HEK293 (cell line): Measurements from ENCODE around the gene CPN2.

Experiments used
- CTCF ChIA-PET: fragments of 350-600 bp; formaldehyde crosslinking; extraction: SDS; loops from one replicate; lab custom pipeline; 2021; ENCODE audit warnings: antibody characterized with exemption; lab: Yijun Ruan, JAX
- POLR2A ChIA-PET: fragments of 300-600 bp; formaldehyde crosslinking; extraction: SDS; loops from one replicate; lab custom pipeline; 2020; ENCODE audit warnings: antibody characterized with exemption, inconsistent platforms; lab: Yijun Ruan, JAX
- H3K27ac ChIP-seq: fragments of 200-500 bp; sonication (Bioruptor generic); 2 replicates; pipeline ENCODE4 v1.5.1; 2014; ENCODE audit warnings: low read depth, low read length, control low read depth, inconsistent platforms; ENCODE audit errors: extremely low read depth
- H3K36me3 ChIP-seq, 2 experiments: fragments of 200-500 bp in 1 of 2; sonication (Bioruptor generic) in 1 of 2; 1 replicate in 1 of 2; 2 replicates in 1 of 2; pipeline ENCODE4 v1.5.1; 2014 to 2017; ENCODE audit warnings: inconsistent platforms in 2 of 2, low read length in 2 of 2; ENCODE audit not compliant: control insufficient read depth in 2 of 2, insufficient read depth in 1 of 2
- H3K4me1 ChIP-seq: fragments of 200-500 bp; sonication (Bioruptor generic); 2 replicates; pipeline ENCODE4 v1.5.1; 2014; ENCODE audit warnings: mild to moderate bottlenecking, low read length, inconsistent platforms; ENCODE audit not compliant: control insufficient read depth, insufficient read depth
- H3K4me3 ChIP-seq: 2 replicates; pipeline ENCODE4 v1.5.1; 2011; ENCODE audit warnings: low read depth, mild to moderate bottlenecking, control low read depth, low read length, moderate library complexity
- H3K9me3 ChIP-seq: fragments of 200-500 bp; sonication (Bioruptor generic); 2 replicates; pipeline ENCODE4 v1.5.1; 2014; ENCODE audit warnings: low read depth, low read length, inconsistent platforms; ENCODE audit not compliant: control insufficient read depth, insufficient read depth
- KLF1 ChIP-seq: fragments of 450-650 bp; formaldehyde crosslinking; IDR thresholded peaks from 2 replicates; pipeline ENCODE4 v1.5.1; 2016; ENCODE audit warnings: missing biosample characterization, missing genetic modification characterization
- WT1 ChIP-seq: fragments of 450-650 bp; formaldehyde crosslinking; IDR thresholded peaks from 2 replicates; pipeline ENCODE4 v1.5.1; 2016; ENCODE audit warnings: missing biosample characterization, missing genetic modification characterization
- ZFP41 ChIP-seq: fragments of 450-650 bp; formaldehyde crosslinking; IDR thresholded peaks from 2 replicates; pipeline ENCODE4 v1.5.1; 2016; ENCODE audit warnings: missing biosample characterization, missing genetic modification characterization, borderline replicate concordance
- ZFP69B ChIP-seq: fragments of 450-650 bp; formaldehyde crosslinking; IDR thresholded peaks from 2 replicates; pipeline ENCODE4 v1.5.1; 2016; ENCODE audit warnings: missing biosample characterization, missing genetic modification characterization
- ZNF202 ChIP-seq: fragments of 450-650 bp; formaldehyde crosslinking; IDR thresholded peaks from 2 replicates; pipeline ENCODE4 v1.5.1; 2016; ENCODE audit warnings: missing biosample characterization, missing genetic modification characterization, borderline replicate concordance
- ZNF211 ChIP-seq: fragments of 450-650 bp; formaldehyde crosslinking; IDR thresholded peaks from 2 replicates; pipeline ENCODE4 v1.5.1; 2016; ENCODE audit warnings: low read depth, missing biosample characterization, missing genetic modification characterization
- ZNF341 ChIP-seq: fragments of 450-650 bp; formaldehyde crosslinking; IDR thresholded peaks from 2 replicates; pipeline ENCODE4; 2016; ENCODE audit warnings: low read depth, missing biosample characterization, missing genetic modification characterization
- ZNF404 ChIP-seq: fragments of 450-650 bp; formaldehyde crosslinking; IDR thresholded peaks from 2 replicates; pipeline ENCODE4 v1.5.1; 2017; ENCODE audit warnings: missing biosample characterization, missing genetic modification characterization
- ZNF510 ChIP-seq: fragments of 450-650 bp; formaldehyde crosslinking; IDR thresholded peaks from 2 replicates; pipeline ENCODE4 v1.5.1; 2018; ENCODE audit warnings: mild to moderate bottlenecking, missing genetic modification characterization, missing biosample characterization; ENCODE audit not compliant: insufficient replicate concordance
- ZNF544 ChIP-seq: fragments of 450-650 bp; formaldehyde crosslinking; IDR thresholded peaks from 2 replicates; pipeline ENCODE4 v1.5.0; 2017; ENCODE audit warnings: missing biosample characterization, missing genetic modification characterization
- ZNF560 ChIP-seq: fragments of 450-650 bp; formaldehyde crosslinking; IDR thresholded peaks from 2 replicates; pipeline ENCODE4 v1.5.1; 2017; ENCODE audit warnings: missing biosample characterization, missing genetic modification characterization, borderline replicate concordance
- ZNF621 ChIP-seq: fragments of 450-650 bp; formaldehyde crosslinking; IDR thresholded peaks from 2 replicates; pipeline ENCODE4 v1.5.1; 2017; ENCODE audit warnings: missing biosample characterization, missing genetic modification characterization
- ZNF660 ChIP-seq: fragments of 450-650 bp; IDR thresholded peaks from 2 replicates; pipeline ENCODE4 v1.5.1; 2018; ENCODE audit warnings: missing biosample characterization, mild to moderate bottlenecking, missing genetic modification characterization
- ZNF777 ChIP-seq: fragments of 450-650 bp; formaldehyde crosslinking; IDR thresholded peaks from 2 replicates; pipeline ENCODE4 v1.5.1; 2017; ENCODE audit warnings: missing biosample characterization, missing genetic modification characterization, borderline replicate concordance
- TF ChIP-seq, protein P1 (sequence below): fragments of 450-650 bp; formaldehyde crosslinking; IDR thresholded peaks from 2 replicates; pipeline ENCODE4 v1.5.1; 2016; ENCODE audit warnings: missing biosample characterization, missing genetic modification characterization
- TF ChIP-seq, protein P2 (sequence below): fragments of 450-650 bp; formaldehyde crosslinking; IDR thresholded peaks from 2 replicates; pipeline ENCODE4 v1.5.1; 2016; ENCODE audit warnings: missing biosample characterization, missing genetic modification characterization
- TF ChIP-seq, protein P3 (sequence below): fragments of 450-650 bp; formaldehyde crosslinking; IDR thresholded peaks from 2 replicates; pipeline ENCODE4; 2016; ENCODE audit warnings: missing biosample characterization, missing genetic modification characterization
- TF ChIP-seq, protein P4 (sequence below): fragments of 450-650 bp; formaldehyde crosslinking; IDR thresholded peaks from 2 replicates; pipeline ENCODE4 v1.5.1; 2016; ENCODE audit warnings: missing biosample characterization, missing genetic modification characterization
- TF ChIP-seq, protein P5 (sequence below): fragments of 450-650 bp; formaldehyde crosslinking; IDR thresholded peaks from 2 replicates; pipeline ENCODE4 v1.5.1; 2016; ENCODE audit warnings: missing biosample characterization, missing genetic modification characterization

Gene CPN2

DNA sequence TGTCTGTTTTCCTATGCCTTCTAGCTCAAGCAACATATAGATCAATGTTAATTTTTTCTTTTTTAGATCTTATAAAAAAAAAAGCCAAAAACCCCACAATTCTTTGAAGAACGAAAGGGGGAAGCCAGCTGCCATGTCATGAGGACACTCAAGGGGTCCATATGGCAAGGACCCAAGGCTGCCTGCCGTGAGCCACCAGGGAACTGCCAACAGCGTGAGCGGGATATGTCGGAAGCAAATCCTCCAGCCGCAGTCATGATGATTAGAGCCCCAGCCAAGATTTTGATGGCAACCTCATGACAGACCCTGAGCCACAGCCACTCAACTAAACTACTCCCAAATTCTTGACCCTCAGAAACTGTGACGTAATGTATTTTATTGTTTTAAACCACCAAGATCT lies 41.4 kb upstream of the CPN2 start:
- no peaks in the 10 kb centered on the region for H3K9me3 ChIP-seq
- no peaks in the 10 kb centered on the region for H3K36me3 ChIP-seq
- TF ChIP-seq KLF1, result no peak
- no peak for TF ChIP-seq ZNF211 (tag by site-specific recombination)
- TF ChIP-seq, protein P1, sequence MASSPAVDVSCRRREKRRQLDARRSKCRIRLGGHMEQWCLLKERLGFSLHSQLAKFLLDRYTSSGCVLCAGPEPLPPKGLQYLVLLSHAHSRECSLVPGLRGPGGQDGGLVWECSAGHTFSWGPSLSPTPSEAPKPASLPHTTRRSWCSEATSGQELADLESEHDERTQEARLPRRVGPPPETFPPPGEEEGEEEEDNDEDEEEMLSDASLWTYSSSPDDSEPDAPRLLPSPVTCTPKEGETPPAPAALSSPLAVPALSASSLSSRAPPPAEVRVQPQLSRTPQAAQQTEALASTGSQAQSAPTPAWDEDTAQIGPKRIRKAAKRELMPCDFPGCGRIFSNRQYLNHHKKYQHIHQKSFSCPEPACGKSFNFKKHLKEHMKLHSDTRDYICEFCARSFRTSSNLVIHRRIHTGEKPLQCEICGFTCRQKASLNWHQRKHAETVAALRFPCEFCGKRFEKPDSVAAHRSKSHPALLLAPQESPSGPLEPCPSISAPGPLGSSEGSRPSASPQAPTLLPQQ (tag by site-specific recombination), result no peak
- TF ChIP-seq ZNF404, result no peak
- TF ChIP-seq ZNF341 (tag by site-specific recombination), result no peak
- TF ChIP-seq, protein P2, sequence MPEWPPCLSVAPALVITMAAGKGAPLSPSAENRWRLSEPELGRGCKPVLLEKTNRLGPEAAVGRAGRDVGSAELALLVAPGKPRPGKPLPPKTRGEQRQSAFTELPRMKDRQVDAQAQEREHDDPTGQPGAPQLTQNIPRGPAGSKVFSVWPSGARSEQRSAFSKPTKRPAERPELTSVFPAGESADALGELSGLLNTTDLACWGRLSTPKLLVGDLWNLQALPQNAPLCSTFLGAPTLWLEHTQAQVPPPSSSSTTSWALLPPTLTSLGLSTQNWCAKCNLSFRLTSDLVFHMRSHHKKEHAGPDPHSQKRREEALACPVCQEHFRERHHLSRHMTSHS (tag by site-specific recombination), result no peak
- TF ChIP-seq, protein P3, sequence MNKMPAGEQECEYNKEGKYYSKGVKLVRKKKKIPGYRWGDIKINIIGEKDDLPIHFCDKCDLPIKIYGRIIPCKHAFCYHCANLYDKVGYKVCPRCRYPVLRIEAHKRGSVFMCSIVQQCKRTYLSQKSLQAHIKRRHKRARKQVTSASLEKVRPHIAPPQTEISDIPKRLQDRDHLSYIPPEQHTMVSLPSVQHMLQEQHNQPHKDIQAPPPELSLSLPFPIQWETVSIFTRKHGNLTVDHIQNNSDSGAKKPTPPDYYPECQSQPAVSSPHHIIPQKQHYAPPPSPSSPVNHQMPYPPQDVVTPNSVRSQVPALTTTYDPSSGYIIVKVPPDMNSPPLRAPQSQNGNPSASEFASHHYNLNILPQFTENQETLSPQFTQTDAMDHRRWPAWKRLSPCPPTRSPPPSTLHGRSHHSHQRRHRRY (tag by site-specific recombination), result no peak
- no peak for TF ChIP-seq ZNF560 (tag by site-specific recombination)
- TF ChIP-seq, protein P4, sequence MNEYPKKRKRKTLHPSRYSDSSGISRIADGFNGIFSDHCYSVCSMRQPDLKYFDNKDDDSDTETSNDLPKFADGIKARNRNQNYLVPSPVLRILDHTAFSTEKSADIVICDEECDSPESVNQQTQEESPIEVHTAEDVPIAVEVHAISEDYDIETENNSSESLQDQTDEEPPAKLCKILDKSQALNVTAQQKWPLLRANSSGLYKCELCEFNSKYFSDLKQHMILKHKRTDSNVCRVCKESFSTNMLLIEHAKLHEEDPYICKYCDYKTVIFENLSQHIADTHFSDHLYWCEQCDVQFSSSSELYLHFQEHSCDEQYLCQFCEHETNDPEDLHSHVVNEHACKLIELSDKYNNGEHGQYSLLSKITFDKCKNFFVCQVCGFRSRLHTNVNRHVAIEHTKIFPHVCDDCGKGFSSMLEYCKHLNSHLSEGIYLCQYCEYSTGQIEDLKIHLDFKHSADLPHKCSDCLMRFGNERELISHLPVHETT, result no peak
- TF ChIP-seq ZNF544 (tag by site-specific recombination), result no peak
- TF ChIP-seq, protein P5, sequence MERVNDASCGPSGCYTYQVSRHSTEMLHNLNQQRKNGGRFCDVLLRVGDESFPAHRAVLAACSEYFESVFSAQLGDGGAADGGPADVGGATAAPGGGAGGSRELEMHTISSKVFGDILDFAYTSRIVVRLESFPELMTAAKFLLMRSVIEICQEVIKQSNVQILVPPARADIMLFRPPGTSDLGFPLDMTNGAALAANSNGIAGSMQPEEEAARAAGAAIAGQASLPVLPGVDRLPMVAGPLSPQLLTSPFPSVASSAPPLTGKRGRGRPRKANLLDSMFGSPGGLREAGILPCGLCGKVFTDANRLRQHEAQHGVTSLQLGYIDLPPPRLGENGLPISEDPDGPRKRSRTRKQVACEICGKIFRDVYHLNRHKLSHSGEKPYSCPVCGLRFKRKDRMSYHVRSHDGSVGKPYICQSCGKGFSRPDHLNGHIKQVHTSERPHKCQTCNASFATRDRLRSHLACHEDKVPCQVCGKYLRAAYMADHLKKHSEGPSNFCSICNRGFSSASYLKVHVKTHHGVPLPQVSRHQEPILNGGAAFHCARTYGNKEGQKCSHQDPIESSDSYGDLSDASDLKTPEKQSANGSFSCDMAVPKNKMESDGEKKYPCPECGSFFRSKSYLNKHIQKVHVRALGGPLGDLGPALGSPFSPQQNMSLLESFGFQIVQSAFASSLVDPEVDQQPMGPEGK (tag by site-specific recombination), result no peak
- no peak for TF ChIP-seq ZFP41 (tag by site-specific recombination)
- H3K4me3 ChIP-seq, result no peak overlapping the region
- ChIA-PET POLR2A (interaction anchor here (0.5 kb wide), 1 partner anchor 54 kb away, joined by 4 read pairs; no protein-coding TSS in a partner anchor), CTCF (interaction anchor here (0.6 kb wide), 1 partner anchor 105 kb away, joined by 3 read pairs; no protein-coding TSS in a partner anchor)
- H3K4me1 ChIP-seq, result no peaks in the 10 kb centered on the region
- no peak overlapping the region for H3K27ac ChIP-seq

DNA sequence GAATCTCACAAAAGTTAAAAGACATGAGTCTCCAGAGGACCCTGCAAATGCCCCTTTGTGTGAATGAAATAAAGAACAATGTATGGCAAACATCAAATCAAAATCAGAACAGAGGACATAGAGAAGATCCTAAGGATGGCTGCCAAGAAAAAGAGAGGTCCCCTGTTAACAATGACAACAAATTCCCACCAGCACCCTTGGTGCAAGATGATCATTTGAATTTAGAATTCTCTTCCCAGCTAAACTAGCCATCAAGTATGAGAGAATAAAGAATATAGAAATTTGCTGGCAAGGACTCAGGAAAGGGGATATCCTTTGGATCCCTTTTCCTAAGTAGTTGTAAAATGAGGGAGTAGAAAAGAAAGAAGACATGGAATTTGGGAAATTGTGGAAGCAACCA lies 39.7 kb upstream of the CPN2 start:
- Histone ChIP-seq H3K9me3 (no peaks in the 10 kb centered on the region), H3K4me1 (no peaks in the 10 kb centered on the region), H3K27ac (no peak overlapping the region), H3K4me3 (no peak overlapping the region), H3K36me3 (no peaks in the 10 kb centered on the region)
- POLR2A ChIA-PET, result no interaction called here
- CTCF ChIA-PET, result interaction anchor here (0.6 to 1.3 kb wide), 3 partner anchors 17 to 47 kb away, joined by 3 to 4 read pairs (median 3); no protein-coding TSS in a partner anchor
- TF ChIP-seq ZNF510 (tag by site-specific recombination) (no peak), ZNF777 (tag by site-specific recombination) (no peak), ZNF202 (tag by site-specific recombination) (no peak), ZFP69B (tag by site-specific recombination) (no peak), ZNF621 (tag by site-specific recombination) (no peak), ZNF660 (tag by site-specific recombination) (no peak), WT1 (tag by site-specific recombination) (no peak)
